GM06990 (cell line): Measurements from ENCODE around the gene LPP.

Experiments used
- DNase-seq: peaks from one replicate; pipeline ENCODE4 v3.0.0-alpha.2; 2011; ENCODE audit not compliant: insufficient read length; ENCODE audit errors: extremely low read depth
- H3K27me3 ChIP-seq: replicated peaks from 2 replicates; pipeline ENCODE4 v1.6.0; 2011; ENCODE audit warnings: low read length; ENCODE audit not compliant: control insufficient read depth, insufficient read depth
- H3K36me3 ChIP-seq: 2 replicates; pipeline ENCODE4 v1.5.1; 2011; ENCODE audit warnings: low read length; ENCODE audit not compliant: control insufficient read depth, insufficient read depth
- H3K4me3 ChIP-seq: replicated peaks from 2 replicates; pipeline ENCODE4 v1.5.1; 2011; ENCODE audit warnings: low read depth, mild to moderate bottlenecking, control low read depth, low read length
- TF ChIP-seq, protein P1 (sequence below): IDR thresholded peaks from 2 replicates; pipeline ENCODE4 v1.5.1; 2011; ENCODE audit warnings: low read length, control low read depth, mild to moderate bottlenecking, inconsistent platforms; ENCODE audit not compliant: insufficient read depth, poor library complexity, severe bottlenecking

The LPP gene

GRCh38 chr3:188468662-188469061 lies 314.7 kb downstream of the LPP start:
- DNase-seq, result no peak
- no peaks in the 10 kb centered on the region for H3K36me3 ChIP-seq
- TF ChIP-seq, protein P1, sequence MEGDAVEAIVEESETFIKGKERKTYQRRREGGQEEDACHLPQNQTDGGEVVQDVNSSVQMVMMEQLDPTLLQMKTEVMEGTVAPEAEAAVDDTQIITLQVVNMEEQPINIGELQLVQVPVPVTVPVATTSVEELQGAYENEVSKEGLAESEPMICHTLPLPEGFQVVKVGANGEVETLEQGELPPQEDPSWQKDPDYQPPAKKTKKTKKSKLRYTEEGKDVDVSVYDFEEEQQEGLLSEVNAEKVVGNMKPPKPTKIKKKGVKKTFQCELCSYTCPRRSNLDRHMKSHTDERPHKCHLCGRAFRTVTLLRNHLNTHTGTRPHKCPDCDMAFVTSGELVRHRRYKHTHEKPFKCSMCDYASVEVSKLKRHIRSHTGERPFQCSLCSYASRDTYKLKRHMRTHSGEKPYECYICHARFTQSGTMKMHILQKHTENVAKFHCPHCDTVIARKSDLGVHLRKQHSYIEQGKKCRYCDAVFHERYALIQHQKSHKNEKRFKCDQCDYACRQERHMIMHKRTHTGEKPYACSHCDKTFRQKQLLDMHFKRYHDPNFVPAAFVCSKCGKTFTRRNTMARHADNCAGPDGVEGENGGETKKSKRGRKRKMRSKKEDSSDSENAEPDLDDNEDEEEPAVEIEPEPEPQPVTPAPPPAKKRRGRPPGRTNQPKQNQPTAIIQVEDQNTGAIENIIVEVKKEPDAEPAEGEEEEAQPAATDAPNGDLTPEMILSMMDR, result no peak
- H3K4me3 ChIP-seq, result no peak overlapping the region
- no peaks in the 10 kb centered on the region; the same call in 1 of the 2 replicates for H3K27me3 ChIP-seq

GRCh38 chr3:188469228-188469885 lies 315.4 kb downstream of the LPP start:
- DNase-seq, result no peak
- H3K36me3 ChIP-seq, result no peaks in the 10 kb centered on the region
- no peaks in the 10 kb centered on the region; the same call in 1 of the 2 replicates for H3K27me3 ChIP-seq
- H3K4me3 ChIP-seq, result no peak overlapping the region
- TF ChIP-seq, protein P1, result no peak

GRCh38 chr3:188470508-188471130 lies 316.7 kb downstream of the LPP start:
- no peak for DNase-seq
- TF ChIP-seq, protein P1, result no peak

DNA sequence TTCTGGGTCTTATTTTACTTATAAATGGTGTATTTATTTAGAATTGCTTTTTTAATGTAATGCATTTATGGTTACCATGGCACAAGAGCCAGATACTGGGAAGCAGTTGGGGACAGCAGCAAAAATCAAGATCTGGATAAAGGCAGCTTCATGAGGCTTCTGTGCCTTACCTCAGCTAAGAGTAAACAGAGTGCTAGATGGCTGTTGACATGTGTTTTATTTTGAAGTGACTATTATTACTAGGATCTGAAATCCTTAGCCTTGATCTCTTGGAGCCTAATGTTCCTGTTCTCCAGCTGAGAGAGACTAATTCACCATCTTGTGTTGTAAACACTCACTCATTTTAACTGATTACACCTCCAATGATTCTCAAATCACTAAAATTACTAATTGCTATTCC lies 317.8 kb downstream of the LPP start:
- Histone ChIP-seq H3K4me3 (no peak overlapping the region), H3K27me3 (no peaks in the 10 kb centered on the region; the same call in 1 of the 2 replicates), H3K36me3 (no peaks in the 10 kb centered on the region)
- no peak for DNase-seq
- TF ChIP-seq, protein P1, result no peak

More at GRCh38 chr3:188470508-188471130, 316.7 kb downstream of the LPP start:
- Histone ChIP-seq H3K4me3 (no peak overlapping the region), H3K36me3 (no peaks in the 10 kb centered on the region), H3K27me3 (no peaks in the 10 kb centered on the region; the same call in 1 of the 2 replicates)

DNA sequence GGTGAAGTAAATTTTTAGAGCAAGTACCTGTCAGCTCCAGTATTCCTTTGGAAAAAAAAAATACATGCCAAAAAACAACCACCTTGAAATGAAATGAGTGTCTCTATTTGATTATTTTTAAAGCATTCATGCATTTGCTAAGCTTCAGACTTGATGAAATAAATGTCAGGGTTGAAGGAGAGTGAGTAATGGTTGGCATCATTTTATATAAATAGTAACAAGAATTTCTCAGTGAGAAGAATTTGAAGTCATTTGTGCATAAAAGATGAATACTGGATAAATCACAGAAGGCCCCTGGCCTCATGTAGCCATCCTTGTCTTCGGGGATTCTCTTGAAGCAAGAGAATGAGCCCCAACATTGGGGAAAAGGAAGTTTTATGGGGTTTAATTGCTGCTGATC lies 318.4 kb downstream of the LPP start:
- TF ChIP-seq, protein P1, result no peak
- Histone ChIP-seq H3K36me3 (no peaks in the 10 kb centered on the region), H3K4me3 (no peak overlapping the region), H3K27me3 (no peaks in the 10 kb centered on the region; the same call in 1 of the 2 replicates)
- DNase-seq, result no peak
